ENCODE measurements around the gene PDE4D. TPM values are rescaled to one million over a fixed set of nuclear protein-coding genes. Genes with fewer than 3 reads are reported as not detected.

Gene PDE4D
- total RNA-seq, 2 experiments from 2014 or later, result 164 to 175 TPM

- no peak for ATAC-seq (ENCODE audit: poor library complexity)
- no peaks in the 10 kb centered on the region for H3K36me3 ChIP-seq (ENCODE audit: insufficient read depth, low read length)
- H3K27ac ChIP-seq (ENCODE audit: low read depth in 1 of 2, low read length in 2 of 2), result no peak overlapping the region
- H3K9me3 Mint-ChIP-seq, result no peaks in the 10 kb centered on the region
- POLR2A ChIA-PET, result no interaction called here
- H3K27ac Mint-ChIP-seq, result no peak overlapping the region
- no peaks in the 10 kb centered on the region for H3K27me3 Mint-ChIP-seq
- no peaks in the 10 kb centered on the region for H3K36me3 Mint-ChIP-seq (ENCODE audit: low read depth)
- H3K9me3 ChIP-seq (ENCODE audit: control insufficient read depth in 1 of 2, insufficient read depth in 1 of 2, low read length in 2 of 2), result no peaks in the 10 kb centered on the region
- no peaks in the 10 kb centered on the region for H3K4me1 ChIP-seq (ENCODE audit: insufficient read depth, low read length)
- no peak overlapping the region for H3K4me3 Mint-ChIP-seq
- no peak overlapping the region for H3K4me3 ChIP-seq (ENCODE audit: low read length)
- no peaks in the 10 kb centered on the region for H3K4me1 Mint-ChIP-seq (ENCODE audit: low read depth)
- no peak for DNase-seq
- intact Hi-C loops (cut with DNase I, micrococcal nuclease), result no loop called here
- no peaks in the 10 kb centered on the region for H3K27me3 ChIP-seq (ENCODE audit: control insufficient read depth in 1 of 2, insufficient read depth in 2 of 2, low read length in 2 of 2)
- TF ChIP-seq CTCF (IDR thresholded peaks at IDR 0.05), result no peak
- CTCF ChIA-PET, result no interaction called here
These were observed 334.2 kb downstream of the PDE4D start for GRCh38 chr5:59559323-59559722.

- Mint-ChIP-seq H3K27me3 (no peaks in the 10 kb centered on the region), H3K4me1 (ENCODE audit: low read depth) (no peaks in the 10 kb centered on the region), H3K27ac (no peak overlapping the region), H3K4me3 (no peak overlapping the region), H3K9me3 (no peaks in the 10 kb centered on the region), H3K36me3 (ENCODE audit: low read depth) (no peaks in the 10 kb centered on the region)
- H3K36me3 ChIP-seq (ENCODE audit: insufficient read depth, low read length), result no peaks in the 10 kb centered on the region
- no peak overlapping the region for H3K4me3 ChIP-seq (ENCODE audit: low read length)
- DNase-seq (no peak), ATAC-seq (ENCODE audit: poor library complexity) (no peak)
- CTCF ChIA-PET, result no interaction called here
- no peaks in the 10 kb centered on the region for H3K27me3 ChIP-seq (ENCODE audit: control insufficient read depth in 1 of 2, insufficient read depth in 2 of 2, low read length in 2 of 2)
- no peak overlapping the region for H3K27ac ChIP-seq (ENCODE audit: low read depth in 1 of 2, low read length in 2 of 2)
- no peaks in the 10 kb centered on the region for H3K4me1 ChIP-seq (ENCODE audit: insufficient read depth, low read length)
- intact Hi-C loops (cut with DNase I, micrococcal nuclease), result no loop called here
- POLR2A ChIA-PET, result no interaction called here
- no peak for TF ChIP-seq CTCF (IDR thresholded peaks at IDR 0.05)
- H3K9me3 ChIP-seq (ENCODE audit: control insufficient read depth in 1 of 2, insufficient read depth in 1 of 2, low read length in 2 of 2), result no peaks in the 10 kb centered on the region
These were observed 335.0 kb downstream of the PDE4D start for GRCh38 chr5:59558501-59558900.

GRCh38 chr5:59557572-59557971, 336.0 kb downstream of the PDE4D start:
- ATAC-seq (ENCODE audit: poor library complexity) (no peak), DNase-seq (no peak)
- Histone ChIP-seq H3K4me1 (ENCODE audit: insufficient read depth, low read length) (no peaks in the 10 kb centered on the region), H3K27me3 (ENCODE audit: control insufficient read depth in 1 of 2, insufficient read depth in 2 of 2, low read length in 2 of 2) (no peaks in the 10 kb centered on the region), H3K9me3 (ENCODE audit: control insufficient read depth in 1 of 2, insufficient read depth in 1 of 2, low read length in 2 of 2) (no peaks in the 10 kb centered on the region), H3K27ac (ENCODE audit: low read depth in 1 of 2, low read length in 2 of 2) (no peak overlapping the region), H3K4me3 (ENCODE audit: low read length) (no peak overlapping the region), H3K36me3 (ENCODE audit: insufficient read depth, low read length) (no peaks in the 10 kb centered on the region)
- Mint-ChIP-seq H3K36me3 (ENCODE audit: low read depth) (no peaks in the 10 kb centered on the region), H3K9me3 (no peaks in the 10 kb centered on the region), H3K4me3 (no peak overlapping the region), H3K27me3 (no peaks in the 10 kb centered on the region), H3K27ac (no peak overlapping the region), H3K4me1 (ENCODE audit: low read depth) (no peaks in the 10 kb centered on the region)
- intact Hi-C loops (cut with DNase I, micrococcal nuclease), result no loop called here
- ChIA-PET POLR2A (no interaction called here), CTCF (no interaction called here)
- no peak for TF ChIP-seq CTCF (IDR thresholded peaks at IDR 0.05)
